Dedifferentiated amniotic fluid mesenchymal stem cell (primary cell): ENCODE results near the gene CHST12.
"Not testable (repeated sequence)": the region's sequence is repeated elsewhere in the genome, so short reads cannot be mapped to it uniquely, and the experiment has no call there.

Experiments used
- DNase-seq: peaks from one replicate; pipeline ENCODE4 v3.0.0-alpha.2; 2016; ENCODE audit errors: extremely low spot score

Gene CHST12

DNA sequence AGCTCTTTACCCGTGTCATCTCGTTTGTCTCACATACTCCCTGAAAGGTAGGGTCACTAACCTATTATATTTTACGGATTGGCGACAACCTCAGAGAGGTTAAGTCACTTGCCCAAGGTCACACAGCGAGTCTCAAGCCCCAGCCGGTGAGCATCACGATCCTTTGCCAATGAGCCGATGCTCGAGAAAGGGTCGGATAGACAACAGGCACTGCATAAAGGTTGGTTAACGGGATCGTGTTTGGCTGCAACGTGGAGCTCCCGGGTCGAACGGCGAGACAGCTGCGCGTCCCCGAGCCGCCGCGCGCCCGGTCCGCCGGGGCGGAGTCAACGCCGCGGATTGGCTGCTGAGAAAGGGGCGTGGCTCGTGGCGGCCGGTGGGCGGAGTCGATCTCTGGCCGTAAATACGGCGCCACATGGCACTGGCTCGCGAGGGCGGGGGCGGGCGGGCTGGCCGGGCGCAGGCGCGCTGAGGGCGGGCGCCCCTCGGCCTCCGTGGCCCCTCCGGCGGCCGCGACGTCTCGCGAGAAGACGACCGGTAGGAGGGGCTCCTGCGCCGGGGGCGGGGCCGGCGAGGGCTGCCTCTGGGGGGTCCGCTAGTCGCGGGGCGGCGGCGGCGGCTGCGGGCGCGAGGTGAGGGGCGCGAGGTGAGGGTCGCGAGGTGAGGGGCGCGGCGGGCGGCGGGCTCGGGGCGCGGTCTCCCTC, at the start of gene CHST12:
CHST12 (plus strand) TSS at position 598 of the 704 bp plus-strand sequence. CDS start 29,029 bp downstream, outside the sequence.
- DNase-seq: peak; percentile 89

DNA sequence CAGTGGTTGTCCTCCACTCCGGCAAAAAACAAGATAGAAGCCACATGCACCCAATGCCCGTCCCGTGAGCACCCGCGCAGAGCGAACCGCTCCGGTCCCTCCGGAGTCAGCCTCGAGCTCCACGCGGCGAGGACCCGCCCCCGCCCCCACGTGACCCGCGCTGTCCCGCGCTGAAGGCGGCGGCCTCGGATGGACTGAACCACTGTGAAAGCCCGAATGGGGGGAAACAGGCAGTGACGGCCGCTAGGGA, 49.5 kb upstream of the CHST12 start:
- peak; percentile 77 for DNase-seq

DNA sequence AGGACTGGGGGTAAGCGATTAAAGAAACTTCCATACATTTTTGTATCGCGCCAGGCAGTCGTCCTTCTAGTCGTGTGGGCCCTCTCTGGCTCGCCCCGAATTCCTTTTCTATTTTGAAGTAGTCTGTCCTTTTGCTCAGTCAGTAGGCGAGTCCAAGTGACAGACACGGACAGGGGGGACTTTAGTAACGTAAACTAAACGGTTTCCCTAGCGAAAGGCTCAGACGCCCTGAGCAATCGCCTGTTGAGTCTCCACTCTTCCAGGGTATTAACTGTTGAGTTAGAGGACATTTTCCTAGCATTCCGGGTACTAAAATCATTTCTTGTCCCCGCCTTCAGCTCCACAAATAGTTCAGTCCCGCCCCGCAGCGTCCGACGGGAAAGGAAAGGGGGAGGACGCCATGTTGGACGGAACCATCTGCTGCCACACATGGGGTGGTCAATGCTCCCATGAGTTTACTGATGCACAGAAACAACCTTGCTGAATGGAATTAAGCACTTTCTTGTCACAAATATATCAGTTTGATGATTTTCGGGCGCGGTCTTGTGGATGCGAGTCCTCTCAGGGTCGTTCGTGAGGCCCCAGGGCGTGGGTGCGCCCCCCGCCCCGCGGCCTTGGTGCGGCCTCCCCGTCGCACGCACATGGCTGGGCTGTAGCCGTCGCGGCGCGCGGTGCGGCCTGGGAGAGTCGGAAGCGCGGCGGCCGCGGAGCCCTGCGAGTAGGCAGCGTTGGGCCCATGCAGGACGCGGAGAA, 49.0 kb upstream of the CHST12 start, which contains the start of gene EIF3B:
EIF3B (plus strand) TSS at position 642 of the 753 bp plus-strand sequence; CDS start at position 737, 95 bp downstream.
- peak; percentile 93 for DNase-seq

DNA sequence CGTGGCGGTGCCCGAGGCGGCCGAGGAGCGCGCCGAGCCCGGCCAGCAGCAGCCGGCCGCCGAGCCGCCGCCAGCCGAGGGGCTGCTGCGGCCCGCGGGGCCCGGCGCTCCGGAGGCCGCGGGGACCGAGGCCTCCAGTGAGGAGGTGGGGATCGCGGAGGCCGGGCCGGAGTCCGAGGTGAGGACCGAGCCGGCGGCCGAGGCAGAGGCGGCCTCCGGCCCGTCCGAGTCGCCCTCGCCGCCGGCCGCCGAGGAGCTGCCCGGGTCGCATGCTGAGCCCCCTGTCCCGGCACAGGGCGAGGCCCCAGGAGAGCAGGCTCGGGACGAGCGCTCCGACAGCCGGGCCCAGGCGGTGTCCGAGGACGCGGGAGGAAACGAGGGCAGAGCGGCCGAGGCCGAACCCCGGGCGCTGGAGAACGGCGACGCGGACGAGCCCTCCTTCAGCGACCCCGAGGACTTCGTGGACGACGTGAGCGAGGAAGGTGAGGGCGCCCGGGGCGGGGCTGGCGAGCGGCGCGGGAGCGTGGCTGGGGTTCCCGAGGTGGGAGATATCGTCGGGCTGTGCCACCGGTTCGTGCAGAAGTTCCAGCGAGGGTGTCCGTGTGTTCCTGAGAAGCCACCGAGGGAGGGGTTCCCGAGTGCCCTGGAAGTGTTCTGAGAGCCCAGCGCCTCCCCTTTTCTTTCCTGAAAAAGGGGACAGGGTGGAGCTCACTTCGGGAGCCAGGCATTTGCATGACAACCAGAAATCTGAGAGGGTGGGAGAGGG, 48.3 kb upstream of the CHST12 start:
- DNase-seq: no peak

DNA sequence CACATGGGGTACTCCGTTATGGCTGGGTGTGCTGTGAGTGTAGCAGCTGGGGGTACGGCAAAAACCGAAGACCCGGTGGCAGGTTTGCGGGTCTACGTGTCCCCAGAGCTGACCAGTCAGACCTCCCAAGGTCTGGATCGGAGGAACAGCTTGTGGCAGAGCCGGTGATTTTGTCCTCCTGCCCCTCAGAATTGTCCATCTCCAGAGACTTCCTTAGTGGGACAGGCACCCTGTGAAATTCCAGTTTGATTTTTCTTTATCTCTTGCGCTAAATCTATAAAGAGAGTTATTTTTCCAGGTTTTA, 47.8 kb upstream of the CHST12 start:
- no peak for DNase-seq

DNA sequence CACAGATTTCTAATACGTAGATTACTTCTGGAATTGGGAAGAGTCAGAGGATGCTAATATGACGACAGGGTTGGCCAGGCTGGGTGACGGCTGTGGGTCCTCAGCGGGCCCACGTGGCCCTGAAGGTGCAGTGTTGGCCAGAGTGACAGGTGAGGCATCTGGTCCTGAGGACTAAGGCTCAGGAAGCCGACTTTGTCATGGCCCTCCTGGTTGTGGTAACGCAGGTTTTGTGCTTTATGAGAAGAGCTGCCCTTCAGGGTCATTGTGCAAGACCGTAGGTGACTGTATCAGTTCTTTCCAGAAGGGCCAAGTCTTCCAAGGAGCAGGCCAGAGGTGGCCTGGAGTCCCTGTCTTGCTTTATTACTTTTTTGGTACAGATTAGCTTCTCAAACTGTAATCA, 46.2 kb upstream of the CHST12 start:
- no peak for DNase-seq

DNA sequence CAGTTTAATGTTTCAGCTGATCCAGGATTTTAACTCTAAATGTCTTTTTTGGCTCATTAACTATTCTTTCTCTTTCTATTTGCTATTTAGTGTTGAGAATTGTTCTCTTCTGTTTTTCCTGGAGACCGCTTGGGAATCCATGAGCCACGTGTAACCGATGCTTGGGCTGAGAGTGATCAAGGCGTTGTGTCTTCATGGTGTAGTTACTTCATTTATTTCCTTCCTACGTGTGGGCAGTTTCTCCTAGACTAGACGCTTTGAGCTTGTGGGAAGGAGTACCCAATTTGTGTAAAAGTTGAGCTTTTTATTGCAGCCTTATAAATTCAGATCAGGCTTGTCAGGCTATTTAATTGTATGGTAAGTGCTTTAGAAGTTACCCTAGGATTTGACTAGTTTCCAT, 45.8 kb upstream of the CHST12 start:
- DNase-seq: no peak

DNA sequence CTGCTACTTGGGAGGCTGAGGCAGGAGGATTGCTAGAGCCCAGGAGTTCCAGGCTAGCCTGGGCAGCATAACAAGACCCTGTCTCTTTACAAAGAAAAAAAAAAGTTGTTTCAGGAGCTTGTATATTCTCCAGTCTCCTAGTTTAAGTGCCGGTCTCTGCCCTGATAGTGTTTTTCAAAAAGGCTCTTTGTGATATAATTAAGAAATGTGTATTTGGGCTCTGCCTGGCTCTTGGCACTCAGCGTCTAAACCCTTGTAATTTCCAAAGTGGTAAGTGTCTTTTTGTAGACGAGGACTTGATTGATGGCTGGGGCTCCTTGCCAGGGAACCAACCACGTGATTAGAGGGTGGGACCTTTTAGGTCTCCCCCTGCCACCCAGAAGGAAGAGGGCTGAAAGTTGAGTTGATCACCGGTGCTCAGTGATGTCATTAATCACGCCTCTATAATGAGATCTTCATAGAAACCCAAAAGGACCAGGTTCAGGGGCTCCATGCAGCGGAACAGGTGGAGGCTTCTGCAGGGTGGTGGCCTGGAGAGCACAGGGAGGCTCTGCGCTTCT, 44.4 kb upstream of the CHST12 start:
- no peak for DNase-seq

DNA sequence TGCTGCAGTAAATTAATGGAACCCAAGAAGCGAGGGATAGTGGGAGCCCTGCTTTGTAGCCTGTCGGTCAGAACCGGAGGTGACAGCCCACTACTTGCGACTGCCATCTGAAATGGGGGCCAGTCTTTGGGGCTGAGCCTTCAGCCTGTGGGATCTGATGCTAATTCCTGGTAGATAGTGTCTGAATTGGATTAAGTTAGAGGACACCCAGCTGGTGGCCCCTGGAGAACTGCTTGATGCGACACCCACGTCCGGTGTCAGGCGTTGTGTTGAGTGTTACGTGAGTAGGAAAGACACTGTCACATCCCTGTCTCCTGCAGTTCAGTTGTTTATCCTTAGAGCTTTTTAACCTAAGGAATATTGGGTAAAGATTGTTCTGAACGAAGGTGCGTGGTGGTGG, 43.8 kb upstream of the CHST12 start:
- DNase-seq: no peak

DNA sequence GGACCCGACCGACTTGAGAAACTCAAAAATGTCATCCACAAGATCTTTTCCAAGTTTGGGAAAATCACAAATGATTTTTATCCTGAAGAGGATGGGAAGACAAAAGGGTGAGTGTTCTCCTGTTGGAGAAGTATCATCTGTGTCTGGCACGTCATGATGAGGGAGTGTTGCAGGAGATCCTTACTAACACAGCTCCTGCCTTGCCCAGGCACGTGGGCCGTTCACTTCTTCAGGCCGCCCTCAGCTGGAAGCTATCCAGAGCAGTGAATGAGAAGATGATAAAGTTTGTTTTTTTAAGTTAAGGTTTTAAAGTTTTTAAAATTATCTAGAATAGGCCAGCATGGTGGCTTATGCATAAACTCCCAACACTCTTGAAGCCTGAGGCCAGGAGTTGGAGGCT, 42.6 kb upstream of the CHST12 start:
- no peak for DNase-seq

DNA sequence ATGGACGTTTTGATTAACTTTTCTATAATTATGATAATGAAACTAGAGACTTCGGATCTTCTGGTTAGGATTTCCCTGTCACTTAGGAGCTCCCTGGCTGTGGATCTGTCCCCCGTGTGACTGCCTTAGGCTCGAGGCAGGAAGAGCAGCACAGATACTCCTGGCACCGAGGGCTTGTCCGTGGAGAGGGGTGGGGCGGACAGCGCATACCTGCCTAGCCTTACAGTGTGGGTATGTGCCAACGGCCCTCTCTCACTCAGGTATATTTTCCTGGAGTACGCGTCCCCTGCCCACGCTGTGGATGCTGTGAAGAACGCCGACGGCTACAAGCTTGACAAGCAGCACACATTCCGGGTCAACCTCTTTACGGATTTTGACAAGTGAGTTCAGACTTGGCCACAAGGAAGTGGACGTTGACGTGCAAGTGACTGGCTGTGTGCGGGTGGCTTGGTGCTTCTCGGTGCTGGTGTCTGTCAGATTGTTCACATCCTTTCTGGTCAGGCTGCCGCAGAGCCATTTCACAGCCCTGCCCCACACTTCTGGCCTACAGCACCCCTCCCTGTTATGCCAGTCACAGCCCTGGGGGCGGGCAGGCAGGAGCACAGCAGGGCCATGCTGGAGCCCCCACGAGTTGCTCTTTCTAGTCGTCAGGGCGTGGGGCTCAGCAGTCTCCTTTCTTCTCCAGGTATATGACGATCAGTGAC, 40.9 kb upstream of the CHST12 start:
- no peak for DNase-seq

DNA sequence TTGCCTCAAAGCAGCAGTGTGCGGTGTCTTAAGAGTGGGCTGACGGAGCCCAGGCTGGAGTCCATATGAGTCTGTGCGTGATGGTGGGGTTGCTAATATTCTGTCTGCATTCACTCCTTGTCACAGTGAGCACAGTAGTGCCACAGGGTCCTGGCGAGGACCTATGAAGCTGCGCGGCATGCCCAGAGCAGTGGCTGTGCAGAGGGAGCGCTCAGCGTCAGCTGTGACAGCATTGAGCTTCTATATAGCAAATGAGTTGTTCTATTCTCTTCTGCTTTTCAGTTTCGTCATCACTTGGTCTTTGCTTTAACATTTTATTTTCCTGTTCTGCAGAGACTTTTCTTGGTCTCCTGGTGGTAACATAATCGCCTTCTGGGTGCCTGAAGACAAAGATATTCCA, 34.3 kb upstream of the CHST12 start:
- DNase-seq: no peak

DNA sequence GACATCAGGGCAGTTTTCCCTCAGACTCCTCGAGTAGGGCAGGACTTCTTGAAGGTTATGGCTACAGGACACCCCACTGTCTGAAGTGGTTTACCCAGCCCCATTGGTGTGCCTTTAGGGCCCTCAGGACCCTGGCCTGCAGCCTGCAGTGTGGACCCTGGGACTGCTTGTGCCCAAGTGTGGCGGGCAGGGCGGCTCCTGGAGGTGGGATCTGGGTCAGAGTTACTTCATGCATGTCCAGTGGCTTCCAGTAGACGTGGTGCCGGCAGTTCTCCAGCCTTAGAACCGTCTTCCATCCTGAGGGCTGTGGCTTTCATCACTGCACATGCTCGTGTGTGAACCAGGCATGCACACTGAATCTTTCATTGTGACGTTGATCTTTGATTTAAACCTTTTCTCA, 32.1 kb upstream of the CHST12 start:
- no peak for DNase-seq

DNA sequence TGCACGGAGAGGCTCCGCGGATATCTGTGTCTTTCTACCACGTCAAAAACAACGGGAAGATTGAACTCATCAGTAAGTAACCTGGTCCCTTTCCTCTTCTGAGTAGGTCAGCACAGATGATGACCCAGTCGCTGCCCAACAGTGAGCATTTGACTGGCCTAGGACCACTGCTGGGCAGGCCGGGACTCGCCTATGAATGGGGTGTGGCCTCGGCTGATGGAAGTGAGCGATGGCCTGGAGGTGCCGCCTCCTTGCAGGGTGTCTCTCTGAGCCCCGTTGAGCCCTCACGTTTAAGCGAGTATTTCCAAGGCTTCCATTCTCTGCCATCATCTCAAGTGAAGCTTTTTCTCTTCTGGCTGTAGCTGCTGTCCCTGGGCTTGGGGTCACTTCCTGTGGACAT, 30.7 kb upstream of the CHST12 start:
- DNase-seq: no peak

DNA sequence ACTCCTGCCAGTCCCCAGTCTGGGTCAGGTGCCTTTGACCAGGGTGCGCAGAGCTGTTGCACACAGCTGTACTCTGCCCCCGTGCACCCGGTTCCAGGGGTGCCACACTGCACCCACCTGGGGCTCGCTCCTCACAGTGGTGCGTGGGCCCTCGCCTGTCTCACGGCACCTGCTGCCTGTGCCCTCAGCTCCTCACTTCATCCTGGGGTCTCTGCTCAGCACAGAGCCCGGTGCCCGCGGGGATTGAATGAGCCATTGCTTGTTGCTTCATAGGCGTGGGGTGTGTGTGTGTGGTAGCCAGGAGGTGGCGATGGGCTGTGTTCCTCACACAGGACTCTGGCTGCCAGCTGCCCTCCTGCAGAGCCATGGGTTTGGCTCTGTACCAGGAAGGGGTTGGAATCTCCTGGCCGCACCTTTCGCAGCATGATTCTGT, 30.3 kb upstream of the CHST12 start:
- DNase-seq: no peak

DNA sequence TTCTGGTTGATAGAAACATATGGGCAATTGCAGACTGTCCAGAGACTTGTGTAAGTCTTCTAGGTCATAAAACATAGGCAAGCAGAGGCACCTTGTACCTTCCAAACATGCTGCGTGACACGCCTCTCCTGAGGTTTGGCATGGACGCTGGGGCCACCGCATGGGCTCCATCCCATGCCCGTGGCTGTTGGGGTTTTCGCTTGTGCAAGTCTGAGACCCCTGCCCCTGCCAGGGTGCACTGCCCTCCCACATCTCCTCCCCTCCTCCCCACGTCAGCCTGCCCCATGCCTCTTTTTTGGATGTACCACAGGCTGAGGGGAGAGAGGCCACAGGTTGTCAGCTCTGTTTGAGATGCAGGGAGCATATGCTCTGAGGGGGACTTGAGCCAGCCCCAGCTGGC, 29.8 kb upstream of the CHST12 start:
- DNase-seq: no peak

DNA sequence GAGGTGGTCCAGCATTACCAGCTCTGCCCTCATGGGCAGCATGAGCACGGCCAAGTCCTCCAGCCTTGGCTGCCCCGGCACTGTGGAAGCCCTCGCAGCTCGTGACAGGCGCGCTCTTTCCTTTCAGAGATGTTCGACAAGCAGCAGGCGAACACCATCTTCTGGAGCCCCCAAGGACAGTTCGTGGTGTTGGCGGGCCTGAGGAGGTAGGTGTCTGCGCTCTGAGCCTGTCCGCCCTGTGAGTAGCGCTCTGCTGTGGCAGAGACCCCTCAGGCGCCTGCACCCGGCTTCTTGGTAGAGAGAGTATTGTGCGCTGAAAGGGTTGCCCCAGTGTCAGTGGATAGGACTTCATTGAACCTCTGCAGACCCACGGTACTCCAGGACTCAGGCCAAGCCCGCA, 29.0 kb upstream of the CHST12 start:
- DNase-seq: no peak

DNA sequence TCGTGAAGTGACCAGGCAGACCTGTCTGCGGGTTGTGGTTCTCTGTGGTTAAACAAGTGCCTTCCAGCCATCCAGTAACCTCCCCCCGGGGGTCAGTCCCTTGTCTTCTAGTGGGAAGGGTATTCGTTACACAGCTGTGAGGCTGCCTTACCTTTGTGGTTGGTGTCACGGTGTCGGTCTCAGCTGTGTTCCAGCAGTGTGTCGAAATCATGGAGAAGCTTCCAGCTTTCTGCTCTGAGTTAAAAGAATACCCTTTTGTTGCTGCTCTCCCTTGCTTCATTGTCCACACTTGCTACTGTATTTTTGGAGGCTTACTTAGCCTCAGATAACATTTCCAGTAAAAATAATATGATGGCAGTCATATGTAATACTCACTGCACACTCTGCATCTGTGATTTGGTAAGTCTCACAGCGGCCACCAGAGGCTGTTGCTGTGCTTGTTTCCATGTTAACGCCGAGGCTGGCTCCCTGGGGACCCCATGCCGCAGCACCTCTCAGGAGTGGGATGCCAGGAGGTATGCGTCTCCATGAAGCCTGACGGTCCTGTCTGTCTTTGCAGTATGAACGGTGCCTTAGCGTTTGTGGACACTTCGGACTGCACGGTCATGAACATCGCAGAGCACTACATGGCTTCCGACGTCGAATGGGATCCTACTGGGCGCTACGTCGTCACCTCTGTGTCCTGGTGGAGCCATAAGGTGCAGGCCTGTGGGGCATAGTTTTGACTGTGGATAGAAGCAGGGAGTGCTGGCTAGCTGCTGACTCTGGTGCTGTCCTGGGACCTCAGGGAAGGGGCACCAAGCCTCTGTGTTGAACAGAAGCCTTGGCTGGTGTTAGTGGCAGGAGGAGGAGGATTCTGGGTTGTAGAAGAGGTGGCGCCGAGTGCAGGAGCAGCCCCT, 28.3 kb upstream of the CHST12 start:
- no peak for DNase-seq

DNA sequence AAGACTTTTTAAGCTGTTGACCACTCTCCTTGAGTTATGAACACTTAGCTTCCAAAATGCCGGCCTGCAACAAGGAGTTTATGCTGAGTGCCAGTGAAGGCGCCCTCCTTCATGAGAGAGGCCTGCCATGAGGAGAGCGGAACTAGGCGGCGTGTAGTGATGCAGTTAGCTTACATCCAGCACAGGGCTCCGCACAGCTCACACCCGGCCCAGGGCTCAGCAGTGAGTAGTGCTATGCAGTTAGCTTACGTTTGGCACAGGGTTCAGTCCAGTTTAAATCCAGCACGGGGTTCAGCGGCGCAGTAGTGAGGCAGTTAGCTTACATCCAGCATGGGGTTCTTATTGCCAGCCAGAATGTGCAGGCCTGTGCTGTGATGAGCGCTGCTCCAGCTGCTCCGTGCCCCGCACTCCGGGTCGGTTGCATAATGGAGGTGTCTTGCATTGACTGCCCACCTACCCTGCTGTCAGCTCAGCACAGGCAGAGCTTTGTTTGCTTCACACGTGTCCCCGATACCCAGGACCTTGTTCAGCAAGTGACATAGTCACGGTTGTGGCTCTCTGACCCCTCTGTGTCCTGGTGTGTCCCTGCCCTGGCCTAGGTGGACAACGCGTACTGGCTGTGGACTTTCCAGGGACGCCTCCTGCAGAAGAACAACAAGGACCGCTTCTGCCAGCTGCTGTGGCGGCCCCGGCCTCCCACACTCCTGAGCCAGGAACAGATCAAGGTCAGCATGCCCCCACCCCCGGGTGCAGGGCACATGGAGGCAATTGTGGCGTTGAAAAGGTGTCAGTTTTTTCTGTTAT, 26.9 kb upstream of the CHST12 start:
- DNase-seq: no peak

DNA sequence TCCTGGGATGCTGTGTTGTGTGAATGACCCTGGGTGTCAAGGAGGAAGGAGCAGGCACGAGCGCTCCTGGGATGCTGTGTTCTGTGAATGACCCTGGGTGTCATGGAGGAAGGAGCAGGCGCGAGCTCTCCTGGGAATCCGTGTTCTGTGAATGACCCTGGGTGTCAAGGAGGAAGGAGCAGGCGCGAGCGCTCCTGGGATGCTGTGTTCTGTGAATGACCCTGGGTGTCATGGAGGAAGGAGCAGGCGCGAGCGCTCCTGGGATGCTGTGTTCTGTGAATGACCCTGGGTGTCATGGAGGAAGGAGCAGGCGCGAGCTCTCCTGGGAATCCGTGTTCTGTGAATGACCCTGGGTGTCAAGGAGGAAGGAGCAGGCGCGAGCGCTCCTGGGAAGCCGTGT, 25.9 kb upstream of the CHST12 start:
- DNase-seq: not testable (repeated sequence)
